PC-9 (cell line): Measurements from ENCODE around the gene PCSK5. TPM values are rescaled to one million over a fixed set of nuclear protein-coding genes. Genes with fewer than 3 reads are reported as not detected.
A peak's percentile ranks its signal among the peaks of the same experiment; 100 is the strongest.

Source experiments
- BruUV-seq: library from RNA; stranded (reverse); fragments of 400-500 nt; replicated peaks from 2 replicates; lab custom pipeline; 2021; lab: Mats Ljungman, UMichigan
- CTCF ChIA-PET: fragments of 300-600 bp; sonication (Branson Sonifier 250); formaldehyde crosslinking; loops from one replicate; lab custom pipeline; 2022; ENCODE audit warnings: antibody characterized with exemption; lab: Charles Lee
- POLR2A ChIA-PET: fragments of 300-600 bp; sonication (Branson Sonifier 250); formaldehyde crosslinking; loops from one replicate; lab custom pipeline; 2022; ENCODE audit warnings: antibody characterized with exemption; ENCODE audit not compliant: unreplicated experiment; lab: Charles Lee
- DNase-seq, 2 experiments: peaks; one replicate each; pipeline versions ENCODE4 v3.0.0 to v3.0.0-alpha.2; 2015 to 2022; ENCODE audit warnings: mixed read lengths in 1 of 2
- H2AFZ ChIP-seq: fragments of 200-600 bp; sonication (generic); 2 replicates; pipeline ENCODE4 v1.8.1; 2017; ENCODE audit warnings: antibody characterized with exemption
- H3F3A ChIP-seq: fragments of 200-600 bp; sonication (generic); 2 replicates; pipeline ENCODE4 v1.8.1; 2017; ENCODE audit warnings: antibody characterized with exemption, mild to moderate bottlenecking, low read depth; ENCODE audit not compliant: insufficient read depth
- H3K27ac ChIP-seq: fragments of 200-600 bp; sonication (generic); 2 replicates; pipeline ENCODE4 v1.6.1; 2016; ENCODE audit warnings: mixed run types
- H3K27me3 ChIP-seq: fragments of 200-600 bp; sonication (generic); 2 replicates; pipeline ENCODE4 v1.6.1; 2016; ENCODE audit warnings: low read depth, mixed run types; ENCODE audit not compliant: insufficient read depth
- H3K36me3 ChIP-seq: fragments of 200-600 bp; sonication (generic); 2 replicates; pipeline ENCODE4 v1.6.1; 2016; ENCODE audit warnings: low read depth, mixed run types
- H3K4me1 ChIP-seq: fragments of 200-600 bp; sonication (generic); replicated peaks from 2 replicates; pipeline ENCODE4 v1.6.1; 2016; ENCODE audit warnings: mixed run types; ENCODE audit not compliant: insufficient read depth
- H3K4me2 ChIP-seq: fragments of 200-600 bp; sonication (generic); 2 replicates; pipeline ENCODE4 v1.6.1; 2017; ENCODE audit warnings: mixed run types
- H3K4me3 ChIP-seq: fragments of 200-600 bp; sonication (generic); 2 replicates; pipeline ENCODE4 v1.6.1; 2016; ENCODE audit warnings: mixed run types
- H3K79me2 ChIP-seq: fragments of 200-600 bp; sonication (generic); 2 replicates; pipeline ENCODE4 v1.6.1; 2017; ENCODE audit warnings: low read depth, mixed run types
- H3K9me2 ChIP-seq: fragments of 200-600 bp; sonication (generic); 2 replicates; pipeline ENCODE4 v1.8.1; 2017; ENCODE audit warnings: mild to moderate bottlenecking; ENCODE audit not compliant: insufficient read depth
- H3K9me3 ChIP-seq: fragments of 200-600 bp; sonication (generic); 2 replicates; pipeline ENCODE4 v1.8.1; 2016; ENCODE audit warnings: low read depth; ENCODE audit not compliant: insufficient read depth
- H4K20me1 ChIP-seq: fragments of 200-600 bp; sonication (generic); 2 replicates; pipeline ENCODE4 v1.8.1; 2017; ENCODE audit not compliant: insufficient read depth
- EZH2 ChIP-seq: fragments of 200-600 bp; sonication (generic); IDR thresholded peaks from 2 replicates; pipeline ENCODE4 v1.8.0; 2017; ENCODE audit warnings: antibody characterized with exemption, low read depth
- intact Hi-C: fragments of 100-400 bp; cut with micrococcal nuclease; formaldehyde crosslinking; loops from one replicate; pipeline ENCODE4 v1.10.0; 2022; ENCODE audit not compliant: unreplicated experiment
- total RNA-seq: library from RNA; stranded (reverse); gene quantifications from 2 replicates; pipeline ENCODE4 v1.2.3, GENCODE V29; 2021
- TF ChIP-seq, protein P1 (sequence below): fragments of 200-600 bp; sonication (generic); conservative IDR thresholded peaks from 2 replicates; pipeline ENCODE4 v1.6.1; 2017; ENCODE audit warnings: mixed run types, antibody characterized with exemption, mild to moderate bottlenecking, moderate library complexity

Gene PCSK5
- total RNA-seq, 1 experiment from 2014 or later, result 8.2 TPM

DNA sequence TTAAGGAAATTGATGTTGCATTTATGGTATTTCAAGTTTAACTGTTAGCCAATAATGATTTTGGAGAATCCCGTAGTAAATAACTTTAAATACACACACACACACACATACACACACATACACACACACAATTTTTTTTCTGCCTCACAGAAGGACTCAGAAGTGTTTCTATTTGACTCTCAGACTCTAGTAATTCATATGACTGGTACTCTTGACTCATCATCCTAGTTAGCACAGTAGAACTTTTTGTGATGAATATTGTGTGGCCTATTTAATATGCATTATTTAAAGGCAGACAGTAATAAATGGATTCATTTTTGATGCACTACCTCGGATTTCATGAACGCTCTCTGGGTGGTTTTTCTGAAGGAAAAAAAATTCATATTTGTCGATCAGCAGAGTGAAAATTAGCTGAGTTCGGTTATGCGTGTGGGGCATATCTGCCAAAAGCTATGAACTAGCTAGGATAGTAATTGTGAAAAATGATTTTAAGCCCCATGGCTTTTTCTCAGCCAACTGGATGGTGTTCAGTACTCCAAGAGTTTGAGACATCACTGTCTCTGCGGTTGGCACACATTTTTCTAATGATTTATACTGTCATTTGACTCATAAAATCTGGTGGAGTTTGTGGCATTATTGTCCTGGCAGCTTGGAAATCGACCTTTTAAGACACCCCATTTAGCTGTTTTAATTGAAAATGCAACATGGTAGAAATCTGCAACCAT lies 102.2 kb downstream of the PCSK5 start:
- Histone ChIP-seq H3K9me3 (no peaks in the 10 kb centered on the region), H3K4me2 (no peak overlapping the region), H3K27me3 (no peaks in the 10 kb centered on the region), H3K27ac (no peak overlapping the region), H3K79me2 (no peaks in the 10 kb centered on the region), H4K20me1 (no peaks in the 10 kb centered on the region), H3K4me3 (no peak overlapping the region), H3K9me2 (no peaks in the 10 kb centered on the region), H3K4me1 (0 out of 2 replicates have a peak, but pooled peaks cover 15% of the 10 kb centered on the region), H3K36me3 (no peaks in the 10 kb centered on the region), H2AFZ (no peak overlapping the region), H3F3A (0 out of 2 replicates have a peak, but pooled peaks cover 3% of the 10 kb centered on the region)
- no TSS peak for BruUV-seq
- POLR2A ChIA-PET, result no interaction called here
- intact Hi-C loops, result no loop called here
- DNase-seq, result no peak
- CTCF ChIA-PET, result no interaction called here
- TF ChIP-seq, protein P1, sequence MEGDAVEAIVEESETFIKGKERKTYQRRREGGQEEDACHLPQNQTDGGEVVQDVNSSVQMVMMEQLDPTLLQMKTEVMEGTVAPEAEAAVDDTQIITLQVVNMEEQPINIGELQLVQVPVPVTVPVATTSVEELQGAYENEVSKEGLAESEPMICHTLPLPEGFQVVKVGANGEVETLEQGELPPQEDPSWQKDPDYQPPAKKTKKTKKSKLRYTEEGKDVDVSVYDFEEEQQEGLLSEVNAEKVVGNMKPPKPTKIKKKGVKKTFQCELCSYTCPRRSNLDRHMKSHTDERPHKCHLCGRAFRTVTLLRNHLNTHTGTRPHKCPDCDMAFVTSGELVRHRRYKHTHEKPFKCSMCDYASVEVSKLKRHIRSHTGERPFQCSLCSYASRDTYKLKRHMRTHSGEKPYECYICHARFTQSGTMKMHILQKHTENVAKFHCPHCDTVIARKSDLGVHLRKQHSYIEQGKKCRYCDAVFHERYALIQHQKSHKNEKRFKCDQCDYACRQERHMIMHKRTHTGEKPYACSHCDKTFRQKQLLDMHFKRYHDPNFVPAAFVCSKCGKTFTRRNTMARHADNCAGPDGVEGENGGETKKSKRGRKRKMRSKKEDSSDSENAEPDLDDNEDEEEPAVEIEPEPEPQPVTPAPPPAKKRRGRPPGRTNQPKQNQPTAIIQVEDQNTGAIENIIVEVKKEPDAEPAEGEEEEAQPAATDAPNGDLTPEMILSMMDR, result no peak
- TF ChIP-seq EZH2, result no peak

DNA sequence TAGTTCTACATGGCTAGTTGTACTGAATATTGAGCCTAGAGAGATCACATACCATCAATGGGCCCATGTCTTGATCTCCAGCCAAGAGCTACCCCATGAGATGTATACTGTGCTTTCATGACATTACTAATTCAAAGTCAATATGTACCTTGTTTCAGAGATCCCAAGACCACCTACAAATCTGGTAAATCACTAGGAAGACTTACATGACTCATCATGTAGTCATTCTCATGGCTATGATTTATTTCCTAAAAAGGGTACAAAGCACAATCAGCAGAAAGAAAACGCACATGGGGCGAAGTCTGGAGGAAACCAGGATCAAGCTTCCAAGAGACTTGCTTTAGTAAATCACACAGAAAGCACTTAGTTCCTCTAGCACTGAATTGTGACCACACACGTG lies 103.0 kb downstream of the PCSK5 start:
- H3K4me3 ChIP-seq, result no peak overlapping the region
- H3K4me2 ChIP-seq, result no peak overlapping the region
- intact Hi-C loops, result no loop called here
- no peaks in the 10 kb centered on the region for H3K27me3 ChIP-seq
- H3K79me2 ChIP-seq, result no peaks in the 10 kb centered on the region
- no peaks in the 10 kb centered on the region for H3K9me2 ChIP-seq
- 0 out of 2 replicates have a peak, but pooled peaks cover 15% of the 10 kb centered on the region for H3K4me1 ChIP-seq
- CTCF ChIA-PET, result no interaction called here
- no peaks in the 10 kb centered on the region for H3K36me3 ChIP-seq
- no peaks in the 10 kb centered on the region for H4K20me1 ChIP-seq
- peak in 1 of 2 experiments; percentile 43 for DNase-seq
- H3K27ac ChIP-seq, result 0 out of 2 replicates have a peak overlapping the region, but pooled peaks have one; percentile 2
- POLR2A ChIA-PET, result no interaction called here
- TF ChIP-seq, protein P1, result no peak
- TF ChIP-seq EZH2, result no peak
- H3K9me3 ChIP-seq, result no peaks in the 10 kb centered on the region
- H3F3A ChIP-seq, result 0 out of 2 replicates have a peak, but pooled peaks cover 3% of the 10 kb centered on the region
- no TSS peak for BruUV-seq
- H2AFZ ChIP-seq, result no peak overlapping the region

DNA sequence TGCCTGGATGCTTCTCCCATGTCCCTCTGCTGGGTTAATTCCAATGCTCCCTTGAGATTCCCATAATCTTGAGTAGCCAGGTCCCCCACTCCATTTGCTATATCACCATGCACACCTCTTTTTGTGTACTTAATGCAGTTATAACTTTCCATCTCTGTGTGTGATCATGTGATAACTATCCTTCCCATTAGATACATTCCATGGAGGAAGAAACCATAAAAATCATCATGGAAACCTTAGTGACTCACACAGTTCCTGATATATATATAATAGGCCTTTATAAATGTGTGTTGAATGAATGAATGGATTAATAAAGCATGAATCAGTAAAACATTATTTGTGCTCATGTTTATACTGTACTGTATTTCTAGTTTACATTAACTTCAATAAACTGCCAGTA lies 104.6 kb downstream of the PCSK5 start:
- intact Hi-C loops, result no loop called here
- ChIA-PET CTCF (no interaction called here), POLR2A (no interaction called here)
- Histone ChIP-seq H3K27ac (no peak overlapping the region), H3F3A (0 out of 2 replicates have a peak, but pooled peaks cover 3% of the 10 kb centered on the region), H4K20me1 (no peaks in the 10 kb centered on the region), H2AFZ (no peak overlapping the region), H3K9me2 (no peaks in the 10 kb centered on the region), H3K27me3 (no peaks in the 10 kb centered on the region), H3K9me3 (no peaks in the 10 kb centered on the region), H3K79me2 (no peaks in the 10 kb centered on the region), H3K4me3 (no peak overlapping the region), H3K36me3 (no peaks in the 10 kb centered on the region), H3K4me1 (0 out of 2 replicates have a peak, but pooled peaks cover 15% of the 10 kb centered on the region), H3K4me2 (no peak overlapping the region)
- no peak for DNase-seq
- TF ChIP-seq EZH2, result no peak
- TF ChIP-seq, protein P1, result no peak
- no TSS peak for BruUV-seq
